ENCODE results near the gene CFAP20DC.
"Not testable (repeated sequence)": the region's sequence is repeated elsewhere in the genome, so short reads cannot be mapped to it uniquely, and the experiment has no call there.

CFAP20DC gene

DNA sequence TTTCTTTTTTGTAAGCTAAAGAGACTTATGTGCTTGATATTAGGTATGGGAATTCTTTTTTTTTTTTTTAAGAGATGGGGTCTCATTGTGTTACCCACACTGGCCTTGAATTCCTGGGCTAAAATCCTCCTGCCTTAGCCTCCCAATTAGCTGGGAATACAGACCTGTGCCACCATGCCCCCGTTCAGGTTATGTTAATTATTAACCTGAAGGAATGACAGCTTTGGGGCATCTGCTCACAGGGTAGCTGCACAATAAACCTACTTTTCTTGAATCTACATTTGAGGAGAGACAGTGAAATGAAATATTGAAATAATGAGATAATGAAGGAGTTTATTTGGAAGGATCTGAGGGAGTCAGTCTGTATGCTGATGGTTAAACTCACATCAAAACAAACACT, 225.0 kb downstream of the CFAP20DC start:
- no peak for DNase-seq
- H3K27me3 ChIP-seq: no peaks in the 10 kb centered on the region
- H3K4me3 ChIP-seq: no peak overlapping the region
- no peaks in the 10 kb centered on the region for H3K4me1 ChIP-seq
- H3K36me3 ChIP-seq: no peaks in the 10 kb centered on the region
- TF ChIP-seq CTCF (IDR thresholded peaks at IDR 0.05): no peak
- H3K9me3 ChIP-seq: no peaks in the 10 kb centered on the region
- H3K27ac ChIP-seq: no peak overlapping the region
- intact Hi-C loops (cut with DNase I; ENCODE audit: low total_unique reads): no loop called here

DNA sequence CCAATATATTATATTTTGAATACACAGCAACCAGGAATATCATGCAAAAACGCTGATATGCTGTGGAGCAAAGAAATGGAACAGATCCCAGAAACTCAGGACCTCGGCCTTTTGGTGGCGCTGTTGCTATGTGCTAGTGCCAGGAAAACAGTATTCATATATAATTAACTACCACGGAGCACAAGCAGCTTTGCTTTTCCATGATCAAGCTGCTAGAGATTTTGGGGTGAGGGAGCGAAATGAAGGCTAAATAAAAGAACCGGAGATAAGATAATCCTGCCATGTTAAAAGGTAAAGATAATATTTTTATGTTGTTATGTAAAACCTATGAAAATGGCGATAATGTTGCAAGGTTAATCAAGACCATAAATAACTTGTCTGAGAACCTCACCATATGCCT, 225.5 kb downstream of the CFAP20DC start:
- intact Hi-C loops (cut with DNase I; ENCODE audit: low total_unique reads): no loop called here
- Histone ChIP-seq H3K36me3 (no peaks in the 10 kb centered on the region), H3K27me3 (no peaks in the 10 kb centered on the region), H3K4me1 (no peaks in the 10 kb centered on the region), H3K9me3 (no peaks in the 10 kb centered on the region), H3K4me3 (no peak overlapping the region), H3K27ac (no peak overlapping the region)
- DNase-seq: no peak
- peak in 1 of 2 experiments; percentile 19 for TF ChIP-seq CTCF (IDR thresholded peaks at IDR 0.05)

DNA sequence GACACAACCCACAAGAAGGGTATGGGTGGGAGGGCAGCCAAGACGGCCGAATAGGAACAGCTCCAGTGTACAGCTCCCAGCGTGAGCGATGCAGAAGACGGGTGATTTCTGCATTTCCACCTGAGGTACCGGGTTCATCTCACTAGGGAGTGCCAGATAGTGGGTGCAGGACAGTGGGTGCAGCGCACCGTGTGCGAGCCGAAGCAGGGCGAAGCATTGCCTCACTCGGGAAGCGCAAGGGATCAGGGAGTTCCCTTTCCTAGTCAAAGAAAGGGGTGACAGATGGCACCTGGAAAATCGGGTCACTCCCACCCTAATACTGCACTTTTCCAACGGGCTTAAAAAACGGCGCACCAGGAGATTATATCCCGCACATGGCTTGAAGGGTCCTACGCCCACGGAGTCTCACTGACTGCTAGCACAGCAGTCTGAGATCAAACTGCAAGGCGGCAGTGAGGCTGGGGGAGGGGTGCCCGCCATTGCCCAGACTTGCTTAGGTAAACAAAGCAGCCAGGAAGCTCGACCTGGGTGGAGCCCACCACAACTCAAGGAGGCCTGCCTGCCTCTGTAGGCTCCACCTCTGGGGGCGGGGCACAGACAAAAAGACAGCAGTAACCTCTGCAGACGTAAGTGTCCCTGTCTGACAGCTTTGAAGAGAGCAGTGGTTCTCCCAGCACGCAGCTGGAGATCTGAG, 243.1 kb downstream of the CFAP20DC start:
- H3K4me1 ChIP-seq; H3K4me3 ChIP-seq; H3K36me3 ChIP-seq; H3K9me3 ChIP-seq; H3K27ac ChIP-seq; H3K27me3 ChIP-seq; intact Hi-C loops (cut with DNase I; ENCODE audit: low total_unique reads); DNase-seq: not testable (repeated sequence)

DNA sequence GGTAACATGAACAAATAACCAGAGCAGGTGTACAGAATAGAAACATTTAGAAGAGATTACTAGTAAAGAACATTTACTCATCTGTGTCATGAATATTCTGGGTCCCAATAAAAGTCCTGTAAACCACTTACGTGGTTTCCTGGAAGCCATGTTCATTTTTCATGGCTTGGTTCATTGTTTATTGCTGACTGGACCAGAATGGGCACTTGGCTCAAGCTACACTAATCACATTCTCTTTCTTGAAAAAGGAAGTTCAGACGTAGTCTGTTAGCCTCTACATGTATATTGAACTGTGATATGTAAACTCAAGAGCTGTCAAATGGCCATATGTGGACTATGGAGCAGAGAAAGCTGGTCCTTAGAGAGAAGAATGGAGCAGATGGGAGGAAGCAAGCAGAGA, 244.9 kb downstream of the CFAP20DC start:
- H3K27me3 ChIP-seq: no peaks in the 10 kb centered on the region

DNA sequence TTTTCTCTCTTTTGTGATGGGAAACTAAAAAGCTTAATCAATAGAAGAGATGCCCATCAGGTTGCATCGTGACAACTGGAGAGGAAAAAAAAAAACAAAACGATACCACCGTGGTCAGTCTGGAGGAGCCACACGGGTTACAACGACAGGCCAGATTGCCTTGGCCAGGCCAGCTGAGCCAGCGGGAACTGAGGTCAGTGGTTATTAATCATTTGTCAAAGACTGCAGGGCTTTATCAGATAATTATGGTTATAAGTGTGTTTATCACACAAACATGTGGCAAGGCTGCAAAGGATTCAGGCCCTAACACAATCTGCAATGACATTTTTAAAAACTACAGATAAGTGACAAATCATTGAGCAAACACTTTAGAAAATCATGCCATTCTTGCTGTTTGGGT, 248.3 kb downstream of the CFAP20DC start:
- H3K27me3 ChIP-seq: no peaks in the 10 kb centered on the region
- no peak for TF ChIP-seq CTCF (IDR thresholded peaks at IDR 0.05)
- H3K4me3 ChIP-seq: no peak overlapping the region
- no peak for DNase-seq
- intact Hi-C loops (cut with DNase I; ENCODE audit: low total_unique reads): no loop called here
- H3K27ac ChIP-seq: no peak overlapping the region
- no peaks in the 10 kb centered on the region for H3K4me1 ChIP-seq
- H3K36me3 ChIP-seq: no peaks in the 10 kb centered on the region
- no peaks in the 10 kb centered on the region for H3K9me3 ChIP-seq

More for the DNA sequence above, 244.9 kb downstream of the CFAP20DC start:
- intact Hi-C loops (cut with DNase I; ENCODE audit: low total_unique reads): no loop called here
- Histone ChIP-seq H3K27ac (no peak overlapping the region), H3K9me3 (no peaks in the 10 kb centered on the region), H3K4me1 (no peaks in the 10 kb centered on the region), H3K36me3 (no peaks in the 10 kb centered on the region), H3K4me3 (no peak overlapping the region)
- no peak for DNase-seq
- TF ChIP-seq CTCF (IDR thresholded peaks at IDR 0.05): no peak

GRCh38 chr3:58800940-58801339, 248.9 kb downstream of the CFAP20DC start:
- Histone ChIP-seq H3K27me3 (no peaks in the 10 kb centered on the region), H3K9me3 (no peaks in the 10 kb centered on the region), H3K27ac (no peak overlapping the region), H3K36me3 (no peaks in the 10 kb centered on the region), H3K4me1 (no peaks in the 10 kb centered on the region), H3K4me3 (no peak overlapping the region)
- intact Hi-C loops (cut with DNase I; ENCODE audit: low total_unique reads): no loop called here
- no peak for TF ChIP-seq CTCF (IDR thresholded peaks at IDR 0.05)
- no peak for DNase-seq
